OCI-LY7 (cell line): ENCODE measurements around the gene OARD1.

ENCODE experiments used
- EZH2phosphoT487 ChIP-seq: fragments of 200-600 bp; sonication (generic); IDR thresholded peaks from 2 replicates; pipeline ENCODE4 v1.6.1; 2018; ENCODE audit warnings: low read depth, borderline replicate concordance, mild to moderate bottlenecking, mixed run types, antibody characterized with exemption, low read length, moderate library complexity, mixed read lengths
- TF ChIP-seq, protein P1 (sequence below): fragments of 200-600 bp; sonication (generic); conservative IDR thresholded peaks from 2 replicates; pipeline ENCODE4 v1.5.1; 2014; ENCODE audit warnings: mild to moderate bottlenecking, antibody characterized with exemption, low read length, moderate library complexity, mixed read lengths

DNA sequence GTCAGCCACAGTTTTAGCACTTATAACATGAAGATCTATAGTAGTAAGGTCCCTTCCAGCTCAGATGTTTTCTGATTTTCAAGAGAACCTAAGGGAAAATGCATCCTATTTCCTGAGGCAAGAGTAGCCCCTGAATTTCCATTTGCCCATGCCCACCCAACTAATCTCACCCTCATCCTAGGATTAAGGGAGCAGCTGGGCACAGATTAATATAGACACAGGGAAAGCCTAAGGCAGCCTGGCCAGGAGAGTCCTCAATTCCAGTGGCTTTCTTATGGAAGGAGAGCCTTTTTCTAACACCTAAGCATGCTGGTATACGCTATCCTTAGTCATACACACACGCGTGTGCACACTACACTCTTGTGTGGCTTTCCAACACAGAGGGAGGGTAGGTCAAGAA is 17.6 kb downstream of the OARD1 start:
- TF ChIP-seq, protein P1, sequence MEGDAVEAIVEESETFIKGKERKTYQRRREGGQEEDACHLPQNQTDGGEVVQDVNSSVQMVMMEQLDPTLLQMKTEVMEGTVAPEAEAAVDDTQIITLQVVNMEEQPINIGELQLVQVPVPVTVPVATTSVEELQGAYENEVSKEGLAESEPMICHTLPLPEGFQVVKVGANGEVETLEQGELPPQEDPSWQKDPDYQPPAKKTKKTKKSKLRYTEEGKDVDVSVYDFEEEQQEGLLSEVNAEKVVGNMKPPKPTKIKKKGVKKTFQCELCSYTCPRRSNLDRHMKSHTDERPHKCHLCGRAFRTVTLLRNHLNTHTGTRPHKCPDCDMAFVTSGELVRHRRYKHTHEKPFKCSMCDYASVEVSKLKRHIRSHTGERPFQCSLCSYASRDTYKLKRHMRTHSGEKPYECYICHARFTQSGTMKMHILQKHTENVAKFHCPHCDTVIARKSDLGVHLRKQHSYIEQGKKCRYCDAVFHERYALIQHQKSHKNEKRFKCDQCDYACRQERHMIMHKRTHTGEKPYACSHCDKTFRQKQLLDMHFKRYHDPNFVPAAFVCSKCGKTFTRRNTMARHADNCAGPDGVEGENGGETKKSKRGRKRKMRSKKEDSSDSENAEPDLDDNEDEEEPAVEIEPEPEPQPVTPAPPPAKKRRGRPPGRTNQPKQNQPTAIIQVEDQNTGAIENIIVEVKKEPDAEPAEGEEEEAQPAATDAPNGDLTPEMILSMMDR, result no peak
- TF ChIP-seq EZH2phosphoT487, result no peak
